ENCODE data around the gene EEF1AKMT3. TPM values are rescaled to one million over a fixed set of nuclear protein-coding genes. Genes with fewer than 3 reads are reported as not detected.
A peak's percentile ranks its signal among the peaks of the same experiment; 100 is the strongest.

The EEF1AKMT3 gene
- total RNA-seq, 2 experiments from 2014 or later: 3.1 to 3.2 TPM

GRCh38 chr12:57803319-57803893 is 31.0 kb downstream of the EEF1AKMT3 start:
- no peak for ATAC-seq
- no peaks in the 10 kb centered on the region for H3K27me3 Mint-ChIP-seq (ENCODE audit: low read depth)
- H3K36me3 Mint-ChIP-seq (ENCODE audit: low read depth): peaks cover 3% of the 10 kb centered on the region
- no peak overlapping the region for H3K4me3 Mint-ChIP-seq
- H3K27ac Mint-ChIP-seq: no peak overlapping the region
- DNase-seq: peak; percentile 49
- H3K4me1 Mint-ChIP-seq (ENCODE audit: low read depth): no peaks in the 10 kb centered on the region
- no peaks in the 10 kb centered on the region for H3K9me3 Mint-ChIP-seq (ENCODE audit: insufficient read depth)
- POLR2A ChIA-PET: no interaction called here
- CTCF ChIA-PET: interaction anchor here (0.6 to 7.9 kb wide), 26 partner anchors 10 to 221 kb away, joined by 3 to 128 read pairs (median 6); partner anchors contain the start of genes ATP23, AVIL, EEF1AKMT3 and METTL1

- no peaks in the 10 kb centered on the region for H3K36me3 Mint-ChIP-seq (ENCODE audit: low read depth)
- ATAC-seq: no peak
Measured at GRCh38 chr12:57806677-57807076, 34.3 kb downstream of the EEF1AKMT3 start.

GRCh38 chr12:57807285-57807684 is 34.9 kb downstream of the EEF1AKMT3 start:
- no peak overlapping the region for H3K27ac Mint-ChIP-seq
- DNase-seq (no peak), ATAC-seq (no peak)
- ChIA-PET POLR2A (no interaction called here), CTCF (interaction anchor here (1.2 kb wide), 3 partner anchors 96 to 99 kb away, joined by 3 to 5 read pairs (median 4); no protein-coding TSS in a partner anchor)
- no peaks in the 10 kb centered on the region for H3K36me3 Mint-ChIP-seq (ENCODE audit: low read depth)
- no peaks in the 10 kb centered on the region for H3K4me1 Mint-ChIP-seq (ENCODE audit: low read depth)
- no peak overlapping the region for H3K4me3 Mint-ChIP-seq
- H3K27me3 Mint-ChIP-seq (ENCODE audit: low read depth): no peaks in the 10 kb centered on the region
- no peaks in the 10 kb centered on the region for H3K9me3 Mint-ChIP-seq (ENCODE audit: insufficient read depth)

More at GRCh38 chr12:57806677-57807076, 34.3 kb downstream of the EEF1AKMT3 start:
- CTCF ChIA-PET: interaction anchor here (1.2 kb wide), 3 partner anchors 97 to 99 kb away, joined by 3 to 5 read pairs (median 4); no protein-coding TSS in a partner anchor
- POLR2A ChIA-PET: no interaction called here
- no peak for DNase-seq
- H3K9me3 Mint-ChIP-seq (ENCODE audit: insufficient read depth): no peaks in the 10 kb centered on the region
- H3K4me3 Mint-ChIP-seq: no peak overlapping the region
- no peaks in the 10 kb centered on the region for H3K4me1 Mint-ChIP-seq (ENCODE audit: low read depth)
- H3K27me3 Mint-ChIP-seq (ENCODE audit: low read depth): no peaks in the 10 kb centered on the region
- H3K27ac Mint-ChIP-seq: peak overlapping the region; percentile 16

GRCh38 chr12:57808351-57808750 is 35.9 kb downstream of the EEF1AKMT3 start:
- no peak overlapping the region for H3K27ac Mint-ChIP-seq
- H3K27me3 Mint-ChIP-seq (ENCODE audit: low read depth): no peaks in the 10 kb centered on the region
- ChIA-PET POLR2A (no interaction called here), CTCF (interaction anchor here (1.0 to 1.1 kb wide), 2 partner anchors 15 to 97 kb away, joined by 4 to 6 read pairs; no protein-coding TSS in a partner anchor)
- DNase-seq (no peak), ATAC-seq (no peak)
- no peak overlapping the region for H3K4me3 Mint-ChIP-seq
- H3K9me3 Mint-ChIP-seq (ENCODE audit: insufficient read depth): no peaks in the 10 kb centered on the region
- no peaks in the 10 kb centered on the region for H3K36me3 Mint-ChIP-seq (ENCODE audit: low read depth)
- no peaks in the 10 kb centered on the region for H3K4me1 Mint-ChIP-seq (ENCODE audit: low read depth)

GRCh38 chr12:57809425-57809824 is 37.0 kb downstream of the EEF1AKMT3 start:
- no peaks in the 10 kb centered on the region for H3K9me3 Mint-ChIP-seq (ENCODE audit: insufficient read depth)
- no peaks in the 10 kb centered on the region for H3K4me1 Mint-ChIP-seq (ENCODE audit: low read depth)
- H3K36me3 Mint-ChIP-seq (ENCODE audit: low read depth): no peaks in the 10 kb centered on the region
- POLR2A ChIA-PET: no interaction called here
- no peak overlapping the region for H3K27ac Mint-ChIP-seq
- H3K27me3 Mint-ChIP-seq (ENCODE audit: low read depth): no peaks in the 10 kb centered on the region
- DNase-seq: no peak
- CTCF ChIA-PET: interaction anchor here (1.1 to 2.1 kb wide), 3 partner anchors 16 to 95 kb away, joined by 4 to 6 read pairs (median 5); no protein-coding TSS in a partner anchor
- no peak for ATAC-seq
- H3K4me3 Mint-ChIP-seq: no peak overlapping the region

GRCh38 chr12:57810450-57810849 is 38.0 kb downstream of the EEF1AKMT3 start:
- DNase-seq (no peak), ATAC-seq (no peak)
- Mint-ChIP-seq H3K27me3 (ENCODE audit: low read depth) (no peaks in the 10 kb centered on the region), H3K4me1 (ENCODE audit: low read depth) (no peaks in the 10 kb centered on the region), H3K36me3 (ENCODE audit: low read depth) (no peaks in the 10 kb centered on the region), H3K27ac (no peak overlapping the region), H3K9me3 (ENCODE audit: insufficient read depth) (no peaks in the 10 kb centered on the region), H3K4me3 (no peak overlapping the region)
- POLR2A ChIA-PET: no interaction called here
- CTCF ChIA-PET: interaction anchor here (1.4 to 2.1 kb wide), 3 partner anchors 23 to 94 kb away, joined by 3 to 5 read pairs (median 4); no protein-coding TSS in a partner anchor

- H3K9me3 Mint-ChIP-seq (ENCODE audit: insufficient read depth): no peaks in the 10 kb centered on the region
- DNase-seq (no peak), ATAC-seq (no peak)
- no peaks in the 10 kb centered on the region for H3K4me1 Mint-ChIP-seq (ENCODE audit: low read depth)
- ChIA-PET POLR2A (no interaction called here), CTCF (interaction anchor here (1.4 to 7.4 kb wide), 4 partner anchors 8 to 94 kb away, joined by 3 to 38 read pairs (median 4); no protein-coding TSS in a partner anchor)
- no peak overlapping the region for H3K4me3 Mint-ChIP-seq
- H3K27ac Mint-ChIP-seq: no peak overlapping the region
- no peaks in the 10 kb centered on the region for H3K27me3 Mint-ChIP-seq (ENCODE audit: low read depth)
- no peaks in the 10 kb centered on the region for H3K36me3 Mint-ChIP-seq (ENCODE audit: low read depth)
Measured at GRCh38 chr12:57811028-57811755, 38.8 kb downstream of the EEF1AKMT3 start.

- H3K4me1 Mint-ChIP-seq (ENCODE audit: low read depth): no peaks in the 10 kb centered on the region
- no peak overlapping the region for H3K27ac Mint-ChIP-seq
- CTCF ChIA-PET: interaction anchor here (0.9 to 7.4 kb wide), 3 partner anchors 10 to 92 kb away, joined by 3 to 38 read pairs (median 6); partner anchors contain the start of gene TSFM
- POLR2A ChIA-PET: no interaction called here
- no peak for DNase-seq
- H3K9me3 Mint-ChIP-seq (ENCODE audit: insufficient read depth): no peaks in the 10 kb centered on the region
- no peaks in the 10 kb centered on the region for H3K36me3 Mint-ChIP-seq (ENCODE audit: low read depth)
- H3K27me3 Mint-ChIP-seq (ENCODE audit: low read depth): no peaks in the 10 kb centered on the region
- no peak overlapping the region for H3K4me3 Mint-ChIP-seq
- ATAC-seq: no peak
Measured at GRCh38 chr12:57813111-57813970, 40.9 kb downstream of the EEF1AKMT3 start.

- H3K27me3 Mint-ChIP-seq (ENCODE audit: low read depth): no peaks in the 10 kb centered on the region
- CTCF ChIA-PET: interaction anchor here (1.7 to 7.4 kb wide), 2 partner anchors 11 to 31 kb away, joined by 6 to 38 read pairs; partner anchors contain the start of gene TSFM
- H3K4me3 Mint-ChIP-seq: no peak overlapping the region
- ATAC-seq (no peak), DNase-seq (no peak)
- H3K36me3 Mint-ChIP-seq (ENCODE audit: low read depth): peaks cover 8% of the 10 kb centered on the region
- H3K4me1 Mint-ChIP-seq (ENCODE audit: low read depth): no peaks in the 10 kb centered on the region
- POLR2A ChIA-PET: no interaction called here
- no peaks in the 10 kb centered on the region for H3K9me3 Mint-ChIP-seq (ENCODE audit: insufficient read depth)
- no peak overlapping the region for H3K27ac Mint-ChIP-seq
Measured at GRCh38 chr12:57813971-57814772, 41.8 kb downstream of the EEF1AKMT3 start.

GRCh38 chr12:57815177-57816000 is 43.0 kb downstream of the EEF1AKMT3 start:
- no peak for DNase-seq
- POLR2A ChIA-PET: interaction anchor here (0.6 kb wide), 1 partner anchor 89 kb away, joined by 3 read pairs; no protein-coding TSS in a partner anchor
- CTCF ChIA-PET: interaction anchor here (7.4 kb wide), 1 partner anchor 12 kb away, joined by 38 read pairs; no protein-coding TSS in a partner anchor
- Mint-ChIP-seq H3K9me3 (ENCODE audit: insufficient read depth) (no peaks in the 10 kb centered on the region), H3K4me3 (no peak overlapping the region), H3K27ac (peak overlapping the region; percentile 20), H3K27me3 (ENCODE audit: low read depth) (no peaks in the 10 kb centered on the region), H3K36me3 (ENCODE audit: low read depth) (peaks cover 8% of the 10 kb centered on the region), H3K4me1 (ENCODE audit: low read depth) (no peaks in the 10 kb centered on the region)
- no peak for ATAC-seq

All from activated CD8-positive, alpha-beta T cell treated with anti-CD3 and anti-CD28 coated beads, Interleukin-2, amount 10 ng/mL, durations not matched to agents 7 days and 5 days (primary cell).